Fibroblast of skin of left quadriceps (primary cell): ENCODE data around the gene TEX55.
"Not testable (repeated sequence)": the region's sequence is repeated elsewhere in the genome, so short reads cannot be mapped to it uniquely, and the experiment has no call there.

ENCODE experiments used
- DNase-seq, 2 experiments: peaks; one replicate each; pipeline ENCODE4 v3.0.0-alpha.2; 2013; ENCODE audit warnings: low read depth in 2 of 2

The TEX55 gene

GRCh38 chr3:119145500-119146167, at the start of gene TEX55:
Gene TEX55, plus strand, starts transcription at chr3:119146165. Its CDS starts 25 bp downstream, at chr3:119146190.
- peak; percentile 24 to 32 for DNase-seq

DNA sequence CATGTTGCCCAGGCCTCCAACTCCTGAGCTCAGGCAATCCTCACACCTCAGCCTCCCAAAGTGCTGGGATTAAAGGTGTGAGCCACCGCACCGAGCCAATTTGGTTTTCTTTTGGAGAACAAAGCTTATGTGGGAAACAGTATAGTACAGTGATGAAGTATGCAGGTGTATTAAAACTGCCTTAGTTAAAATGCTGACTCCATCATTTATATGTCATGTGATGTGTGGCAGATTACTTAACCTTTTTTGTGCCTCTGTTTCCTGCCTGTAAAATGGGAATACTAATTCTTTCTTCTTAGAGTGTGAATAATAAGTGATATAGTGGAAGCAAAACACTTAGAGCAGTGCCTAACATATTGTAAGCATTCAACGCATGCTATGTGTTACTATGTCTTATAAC, 48.0 kb upstream of the TEX55 start:
- DNase-seq = no peak

GRCh38 chr3:119098619-119099222, 47.2 kb upstream of the TEX55 start:
- peak; percentile 3 to 4 for DNase-seq

DNA sequence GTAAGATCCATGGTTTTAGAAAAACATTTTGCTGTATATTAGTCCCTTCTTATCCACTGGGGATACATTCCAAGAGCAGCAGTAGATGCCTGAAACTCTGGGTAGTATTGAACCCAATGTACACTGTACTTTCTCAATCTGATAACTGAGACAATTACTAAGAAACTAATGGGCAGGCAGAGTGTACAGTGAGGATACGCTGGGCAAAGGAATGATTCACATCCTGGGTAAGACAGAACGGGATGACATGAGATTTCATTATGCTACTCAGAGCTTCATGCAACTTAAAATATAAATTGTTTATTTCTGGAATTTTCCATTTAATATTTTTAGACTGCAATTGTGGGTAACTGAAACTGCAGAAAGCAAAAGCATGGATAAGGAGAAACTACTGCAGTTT, 46.2 kb upstream of the TEX55 start:
- no peak for DNase-seq

DNA sequence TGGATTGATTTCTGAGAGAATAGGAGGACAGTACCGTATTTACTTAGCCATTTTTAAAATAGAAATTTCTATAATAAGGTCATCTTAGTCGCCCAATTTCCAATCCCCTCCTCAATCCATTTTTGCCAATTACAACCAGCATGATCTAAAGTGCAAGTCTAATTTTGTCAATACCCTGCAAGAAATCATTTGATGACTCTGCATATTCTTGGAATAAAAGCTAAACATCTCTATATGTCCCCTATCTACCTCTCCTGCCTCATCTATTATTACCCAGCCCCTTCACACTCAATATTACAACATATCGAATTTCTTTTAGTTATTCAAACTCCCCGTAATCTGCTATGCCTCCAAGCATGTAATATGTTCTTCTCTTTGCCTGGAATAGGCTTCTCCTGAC, 41.9 kb upstream of the TEX55 start:
- DNase-seq = no peak

GRCh38 chr3:119118330-119118729, 27.6 kb upstream of the TEX55 start:
- DNase-seq = not testable (repeated sequence)

- DNase-seq = no peak
Observed at GRCh38 chr3:119120480-119120879, 25.5 kb upstream of the TEX55 start.

DNA sequence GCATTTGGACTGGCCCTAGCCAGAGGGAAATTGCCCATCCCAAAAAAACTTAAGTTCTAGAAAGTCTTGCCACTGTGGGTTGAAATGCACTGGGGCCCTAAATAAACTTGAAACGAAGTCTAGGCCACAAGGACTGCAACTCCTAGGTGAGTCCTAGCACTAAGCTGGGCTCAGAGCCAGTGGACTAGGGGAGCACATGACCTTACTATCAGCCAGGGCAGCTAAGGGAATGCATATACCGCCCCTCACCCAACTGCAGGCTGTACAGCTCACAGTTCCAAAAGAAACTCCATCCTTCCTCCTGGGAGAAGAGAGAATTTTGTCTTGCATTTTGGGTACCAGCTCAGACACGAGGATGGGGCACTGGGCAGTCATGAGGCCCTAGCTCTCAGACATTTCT, 23.6 kb upstream of the TEX55 start:
- DNase-seq = no peak

GRCh38 chr3:119125342-119125741, 20.6 kb upstream of the TEX55 start:
- no peak for DNase-seq

- no peak for DNase-seq
Observed at GRCh38 chr3:119125742-119126504, 20.0 kb upstream of the TEX55 start.

DNA sequence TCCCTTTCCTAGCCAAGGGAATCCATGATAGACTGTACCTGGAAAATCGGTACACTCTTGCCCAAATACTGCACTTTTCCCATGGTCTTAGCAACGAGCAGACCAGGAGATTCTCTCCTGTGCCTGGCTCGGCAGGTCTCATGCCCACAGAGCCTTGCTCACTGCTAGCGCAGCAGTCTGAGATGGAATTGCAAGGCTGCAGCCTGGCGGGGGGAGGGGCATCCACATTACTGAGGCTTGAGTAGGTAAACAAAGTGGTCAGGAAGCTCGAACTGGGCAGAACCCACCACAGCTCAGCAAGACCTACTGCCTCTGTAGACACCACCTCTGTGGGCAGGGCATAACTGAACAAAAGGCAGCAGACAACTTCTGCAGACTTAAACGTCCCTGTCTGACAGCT, 15.7 kb upstream of the TEX55 start:
- DNase-seq = not testable (repeated sequence)

GRCh38 chr3:119132291-119132690, 13.7 kb upstream of the TEX55 start:
- not testable (repeated sequence) for DNase-seq

- DNase-seq = not testable (repeated sequence)
Observed at GRCh38 chr3:119139360-119139759, 6.6 kb upstream of the TEX55 start.

GRCh38 chr3:119140466-119140865, 5.5 kb upstream of the TEX55 start:
- peak; percentile 8 for DNase-seq

DNA sequence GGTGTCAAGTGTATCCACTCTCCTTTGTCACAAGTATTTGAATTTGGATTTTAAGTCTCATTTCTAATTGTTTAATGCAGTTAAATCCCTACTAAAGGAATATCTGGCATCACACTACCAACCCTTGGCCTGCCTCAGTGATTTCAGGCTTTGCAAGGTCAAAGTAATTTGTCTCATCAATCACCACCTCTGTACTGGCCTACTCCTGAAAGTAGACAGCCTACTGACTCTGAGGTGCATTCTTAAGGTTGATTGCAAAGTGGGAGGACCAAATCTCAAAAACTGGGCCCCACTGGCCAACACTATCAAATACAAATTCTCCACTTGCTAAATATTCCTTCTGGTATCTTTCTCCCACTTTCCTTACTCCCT, 851 bp upstream of the TEX55 start:
- DNase-seq = no peak

- DNase-seq = no peak
Observed at GRCh38 chr3:119146578-119147375, 812 bp downstream of the TEX55 start.

DNA sequence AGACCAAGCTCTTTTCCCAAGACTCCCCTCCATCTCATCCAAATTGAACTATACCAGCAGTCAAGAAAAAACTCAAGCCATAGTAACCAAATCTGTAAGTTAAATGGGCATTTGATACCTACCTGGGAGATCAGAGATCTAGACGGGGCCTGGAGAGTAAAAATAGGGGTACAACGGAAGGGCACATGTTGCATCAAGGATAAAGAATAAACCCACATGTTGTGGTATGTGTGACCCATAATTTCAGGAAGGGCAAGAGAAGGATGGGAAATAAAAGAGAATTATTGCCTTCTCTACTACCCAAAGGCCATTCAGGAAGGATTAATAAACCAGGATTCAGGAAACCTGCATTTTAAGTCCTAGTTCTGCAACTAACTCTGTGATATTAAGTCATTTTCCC, 1.5 kb downstream of the TEX55 start:
- DNase-seq = no peak

DNA sequence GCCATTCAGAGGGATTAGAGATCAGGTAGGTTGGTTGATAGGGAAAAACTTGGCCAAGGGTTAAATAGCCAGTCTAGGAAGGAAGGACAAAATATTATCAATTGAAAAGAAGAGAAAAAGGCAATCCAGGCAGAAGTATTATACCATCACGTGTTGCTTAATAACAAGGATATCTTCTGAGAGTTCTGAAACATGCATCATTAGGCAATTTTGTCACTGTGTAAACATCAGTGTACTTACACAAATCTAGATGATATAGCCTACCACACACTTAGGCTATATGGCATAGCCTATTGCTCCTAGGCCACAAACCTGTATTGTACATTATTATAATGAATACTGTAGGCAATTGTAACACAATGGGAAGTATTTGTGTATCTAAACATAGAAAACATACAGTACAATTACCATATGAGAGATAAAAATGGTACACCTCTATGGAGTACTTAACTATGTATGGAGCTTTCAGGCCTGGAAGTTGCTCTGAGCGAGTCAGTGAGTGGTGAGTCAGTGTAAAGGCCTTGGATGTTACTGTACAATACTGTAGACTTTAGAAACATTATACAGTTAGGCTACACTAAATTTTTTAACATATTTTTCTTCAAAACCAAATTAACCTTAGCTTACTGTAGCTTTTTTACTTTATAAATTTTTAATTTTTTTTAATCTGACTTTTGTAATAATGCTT, 2.7 kb downstream of the TEX55 start:
- peak; percentile 11 to 13 for DNase-seq

- peak; percentile 27 to 38 for DNase-seq
Observed at GRCh38 chr3:119149484-119149883, 3.5 kb downstream of the TEX55 start.

- no peak for DNase-seq
Observed at GRCh38 chr3:119156868-119157267, 10.9 kb downstream of the TEX55 start.

- DNase-seq = no peak
Observed at GRCh38 chr3:119157971-119158370, 12.0 kb downstream of the TEX55 start.

DNA sequence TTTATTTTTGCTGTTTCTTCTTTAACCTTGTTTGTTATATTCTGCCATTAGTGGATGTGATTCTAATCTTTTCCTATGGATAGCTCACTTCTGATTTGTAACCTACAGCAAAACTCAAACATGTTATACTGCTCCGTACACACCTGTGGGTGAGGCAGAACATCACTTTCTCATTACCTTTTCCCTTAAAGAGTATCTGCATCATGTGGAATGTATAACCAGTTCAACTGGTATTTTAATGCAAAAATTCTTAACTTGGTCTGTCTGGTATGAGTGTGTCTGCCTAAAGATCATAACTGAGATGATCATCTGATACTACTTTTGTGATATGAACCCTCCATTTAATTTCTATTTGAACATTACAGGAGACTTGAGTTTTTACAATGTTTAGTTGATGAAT, 14.4 kb downstream of the TEX55 start:
- no peak for DNase-seq
